Endodermal cell (in vitro differentiated cells): Measurements from ENCODE around the gene BUD31. TPM values are rescaled to one million over a fixed set of nuclear protein-coding genes. Genes with fewer than 3 reads are reported as not detected.

ENCODE experiments used
- DNase-seq: peaks from one replicate; pipeline ENCODE4 v3.0.0-alpha.2; 2017
- H3K27ac ChIP-seq: 2 replicates; pipeline ENCODE4 v1.5.1; 2013; ENCODE audit warnings: mild to moderate bottlenecking, low read depth, low read length, moderate library complexity
- H3K27me3 ChIP-seq: 2 replicates; pipeline ENCODE4 v1.6.1; 2013; ENCODE audit warnings: mild to moderate bottlenecking, low read length, moderate library complexity; ENCODE audit not compliant: insufficient read depth, control insufficient read depth, poor library complexity, severe bottlenecking
- H3K36me3 ChIP-seq: 2 replicates; pipeline ENCODE4 v1.7.0; 2013; ENCODE audit warnings: mild to moderate bottlenecking, low read length, moderate library complexity; ENCODE audit not compliant: control insufficient read depth, insufficient read depth
- H3K4me1 ChIP-seq: one replicate; pipeline ENCODE4 v1.7.0; 2013; ENCODE audit warnings: low read length; ENCODE audit not compliant: control insufficient read depth, insufficient read depth
- H3K4me3 ChIP-seq: 2 replicates; pipeline ENCODE4 v1.5.1; 2013; ENCODE audit warnings: mild to moderate bottlenecking, low read length, moderate library complexity
- H3K9ac ChIP-seq: 2 replicates; pipeline ENCODE4 v1.6.1; 2013; ENCODE audit warnings: mild to moderate bottlenecking, low read length, moderate library complexity; ENCODE audit not compliant: poor library complexity, severe bottlenecking; ENCODE audit errors: extremely low read depth
- H3K9me3 ChIP-seq: 2 replicates; pipeline ENCODE4 v1.6.1; 2013; ENCODE audit warnings: mild to moderate bottlenecking, low read length, moderate library complexity; ENCODE audit not compliant: control insufficient read depth
- H3K27ac Mint-ChIP-seq: 2 replicates; pipeline ENCODE4 v1.8.0; 2020; ENCODE audit warnings: mixed read lengths
- H3K27me3 Mint-ChIP-seq: 2 replicates; pipeline ENCODE4 v1.8.0; 2021; ENCODE audit warnings: mild to moderate bottlenecking, mixed read lengths; ENCODE audit not compliant: insufficient read depth
- H3K36me3 Mint-ChIP-seq: 2 replicates; pipeline ENCODE4 v1.8.0; 2020; ENCODE audit warnings: low read depth, mixed read lengths
- H3K4me1 Mint-ChIP-seq: 2 replicates; pipeline ENCODE4 v1.8.0; 2020; ENCODE audit warnings: mixed read lengths
- H3K4me3 Mint-ChIP-seq: 2 replicates; pipeline ENCODE4 v1.8.0; 2020; ENCODE audit warnings: mild to moderate bottlenecking, moderate library complexity, mixed read lengths
- H3K9me3 Mint-ChIP-seq: 2 replicates; pipeline ENCODE4 v1.8.0; 2020; ENCODE audit warnings: mild to moderate bottlenecking, mixed read lengths
- CTCF ChIP-seq: fragments of 200-600 bp; sonication (generic); conservative IDR thresholded peaks from 2 replicates; pipeline ENCODE4 v1.5.0; 2021; ENCODE audit warnings: antibody characterized with exemption, mild to moderate bottlenecking
- WGBS, 2 experiments: methylation state at CpG; one replicate each; pipeline versions ENCODE4 v1.1.5 to v1.1.7; 2013; ENCODE audit warnings: missing lambda C conversion rate in 2 of 2, mixed read lengths in 1 of 2; ENCODE audit not compliant: insufficient coverage in 1 of 2, insufficient read length in 1 of 2; 5-methylcytosine and 5-hydroxymethylcytosine counted together
- total RNA-seq, 2 donors: library from RNA; stranded (reverse); fragmentation: NEBNext Ultra II Directional in 1 of 2; extraction: Animal tissue kit (Norgen Biotek cat#: 25700) in 1 of 2; gene quantifications; 2 replicates in 1 of 2; 3 replicates in 1 of 2; pipeline ENCODE4 v1.2.1, GENCODE V29; 2021

BUD31 gene
- total RNA-seq, 2 donors from 2014 or later, result 102 to 117 TPM

DNA sequence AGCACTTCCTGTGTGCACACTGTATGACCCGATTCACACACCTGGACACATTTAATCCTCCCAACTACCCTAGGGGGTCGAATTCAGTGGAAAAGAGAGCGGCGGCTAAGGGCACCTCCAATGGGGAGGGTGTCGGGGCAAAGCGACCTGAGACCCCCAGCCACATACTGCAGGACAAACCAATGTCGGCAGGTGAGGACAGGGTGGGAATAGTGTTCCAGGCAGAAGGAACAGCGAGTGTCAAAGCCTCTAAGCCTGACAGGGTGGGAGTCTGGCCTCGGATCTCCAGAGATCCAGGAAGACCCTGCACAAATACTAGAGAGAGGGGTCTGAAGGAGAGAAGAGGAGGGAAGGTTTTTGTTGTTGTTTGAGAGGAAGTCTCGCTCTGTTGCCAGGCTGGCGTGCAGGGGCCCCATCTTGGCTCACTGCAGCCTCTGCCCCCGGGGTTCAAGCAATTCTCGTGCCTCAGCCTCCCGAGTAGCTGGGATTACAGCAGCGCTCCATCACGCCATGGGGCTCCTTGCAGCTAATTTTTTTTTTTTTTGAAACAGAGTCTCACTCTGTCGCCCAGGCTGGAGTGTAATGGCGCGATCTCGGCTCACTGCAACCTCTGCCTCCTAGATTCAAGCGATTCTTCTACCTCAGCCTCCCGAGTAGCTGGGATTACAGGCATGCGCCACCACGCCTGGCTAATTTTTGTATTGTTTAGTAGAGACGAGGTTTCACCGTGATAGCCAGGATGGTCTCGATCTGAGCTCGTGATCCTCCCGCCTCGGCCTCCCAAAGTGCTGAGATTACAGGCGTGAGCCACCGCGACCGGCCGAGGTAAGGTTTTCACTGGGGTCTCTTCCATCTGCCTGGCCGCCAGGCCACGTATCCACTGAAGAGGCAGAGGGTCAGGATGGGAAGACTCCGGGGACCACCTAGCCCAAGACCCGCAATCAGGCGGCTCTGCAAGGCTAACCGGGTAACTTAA lies 35.4 kb upstream of the BUD31 start:
- Histone ChIP-seq H3K9ac (peak overlapping the region; percentile 47), H3K4me1 (no peaks in the 10 kb centered on the region), H3K27me3 (no peaks in the 10 kb centered on the region), H3K27ac (no peak overlapping the region), H3K4me3 (peak overlapping the region; percentile 79), H3K9me3 (no peaks in the 10 kb centered on the region), H3K36me3 (peaks cover 16% of the 10 kb centered on the region)
- no peak for DNase-seq
- H3K27ac Mint-ChIP-seq, result no peak overlapping the region
- peak overlapping the region; percentile 63 for H3K4me3 Mint-ChIP-seq
- WGBS, 2 experiments, result 89 to 90% methylated on average over 32 to 41 of the region's 41 CpGs
- H3K9me3 Mint-ChIP-seq, result no peaks in the 10 kb centered on the region
- H3K36me3 Mint-ChIP-seq, result peaks cover 12% of the 10 kb centered on the region
- no peaks in the 10 kb centered on the region for H3K4me1 Mint-ChIP-seq
- TF ChIP-seq CTCF, result no peak
- peaks cover 12% of the 10 kb centered on the region for H3K27me3 Mint-ChIP-seq

- Mint-ChIP-seq H3K36me3 (peaks cover 14% of the 10 kb centered on the region), H3K27ac (no peak within 1 kb of the TSS), H3K27me3 (peaks cover 12% of the 10 kb centered on the region), H3K9me3 (no peaks in the 10 kb centered on the region), H3K4me3 (peak within 1 kb of the TSS; percentile 63), H3K4me1 (peaks cover 3% of the 10 kb centered on the region)
- H3K27me3 ChIP-seq, result no peaks in the 10 kb centered on the region
- peak; percentile 92 for DNase-seq
- H3K9me3 ChIP-seq, result no peaks in the 10 kb centered on the region
- no peak within 1 kb of the TSS for H3K27ac ChIP-seq
- peak within 1 kb of the TSS; percentile 79 for H3K4me3 ChIP-seq
- peaks cover 10% of the 10 kb centered on the region for H3K36me3 ChIP-seq
- no peak for TF ChIP-seq CTCF
- 1 to 3% methylated on average over 19 to 95 of the region's 95 CpGs for WGBS, 2 experiments
- H3K4me1 ChIP-seq, result no peaks in the 10 kb centered on the region
- peak within 1 kb of the TSS; percentile 47 for H3K9ac ChIP-seq
Measured at GRCh38 chr7:99374111-99375064, 34.4 kb upstream of the BUD31 start, which contains the start of gene ARPC1B. ARPC1B (plus strand) TSS chr7:99374730; CDS start chr7:99385715, 10,985 bp downstream.
